NCI-H1092 (cell line): ENCODE measurements around the gene CACFD1.

Source experiments
- DNase-seq: peaks from one replicate; lab custom pipeline; 2025; lab: John Stamatoyannopoulos, UW

Gene CACFD1

DNA sequence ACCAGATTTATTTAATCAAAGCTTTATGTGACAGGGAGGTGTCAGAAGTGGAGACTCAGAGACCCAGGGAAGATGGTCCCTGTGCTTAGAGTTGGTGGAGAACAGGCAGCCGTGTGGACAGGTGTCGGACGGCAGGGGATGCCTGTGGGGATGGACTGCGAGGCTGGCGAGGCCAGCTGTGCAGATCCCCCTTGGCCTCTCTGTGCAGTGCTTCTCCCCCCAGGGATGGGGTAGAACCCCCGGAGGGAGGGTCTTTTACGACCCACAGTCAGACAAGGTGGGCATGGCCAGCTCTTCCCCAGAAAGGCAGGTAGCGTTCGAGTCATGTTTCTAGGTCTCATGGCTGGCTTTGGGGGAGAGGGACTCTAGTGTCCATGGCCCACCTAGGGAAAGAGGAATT lies 23.8 kb downstream of the CACFD1 start:
- DNase-seq, result no peak

DNA sequence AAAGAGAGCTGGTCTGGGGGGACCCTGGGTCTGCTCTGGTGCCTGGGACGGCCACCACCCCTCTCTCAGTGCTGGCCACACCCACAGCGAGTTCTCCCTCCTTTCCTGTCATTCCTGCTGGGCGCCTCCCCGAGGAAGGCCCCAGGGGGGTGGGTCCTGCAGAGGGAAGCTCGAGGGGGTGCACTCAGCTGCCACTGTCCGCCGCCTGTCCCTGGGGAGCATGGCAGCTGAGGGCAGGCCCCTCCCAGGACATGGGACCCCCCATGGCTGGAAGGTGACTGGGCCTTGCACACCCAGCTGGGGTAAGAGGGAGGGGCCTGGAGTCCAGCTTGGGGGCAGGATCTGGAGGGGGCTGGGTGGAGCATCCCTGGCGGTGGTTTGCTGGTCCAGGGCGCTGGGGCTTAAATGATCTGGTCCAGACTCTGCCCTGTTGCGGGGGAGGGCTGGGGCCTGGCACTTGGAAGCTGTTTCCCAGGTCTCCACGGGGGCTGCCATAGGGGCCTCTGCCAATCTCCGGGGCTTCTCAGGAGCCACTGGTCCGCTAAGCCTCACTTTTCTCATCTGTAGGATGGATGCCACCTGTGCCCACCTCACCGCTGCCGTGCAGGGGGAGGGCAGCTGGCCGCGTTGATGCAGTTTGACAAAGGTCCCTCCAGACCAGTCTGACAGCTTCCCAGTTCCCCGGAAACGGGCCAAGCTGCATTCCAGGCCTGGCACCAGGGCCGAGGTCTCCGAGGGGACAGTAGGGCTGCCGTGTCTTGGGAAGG lies 25.1 kb downstream of the CACFD1 start:
- DNase-seq, result no peak

DNA sequence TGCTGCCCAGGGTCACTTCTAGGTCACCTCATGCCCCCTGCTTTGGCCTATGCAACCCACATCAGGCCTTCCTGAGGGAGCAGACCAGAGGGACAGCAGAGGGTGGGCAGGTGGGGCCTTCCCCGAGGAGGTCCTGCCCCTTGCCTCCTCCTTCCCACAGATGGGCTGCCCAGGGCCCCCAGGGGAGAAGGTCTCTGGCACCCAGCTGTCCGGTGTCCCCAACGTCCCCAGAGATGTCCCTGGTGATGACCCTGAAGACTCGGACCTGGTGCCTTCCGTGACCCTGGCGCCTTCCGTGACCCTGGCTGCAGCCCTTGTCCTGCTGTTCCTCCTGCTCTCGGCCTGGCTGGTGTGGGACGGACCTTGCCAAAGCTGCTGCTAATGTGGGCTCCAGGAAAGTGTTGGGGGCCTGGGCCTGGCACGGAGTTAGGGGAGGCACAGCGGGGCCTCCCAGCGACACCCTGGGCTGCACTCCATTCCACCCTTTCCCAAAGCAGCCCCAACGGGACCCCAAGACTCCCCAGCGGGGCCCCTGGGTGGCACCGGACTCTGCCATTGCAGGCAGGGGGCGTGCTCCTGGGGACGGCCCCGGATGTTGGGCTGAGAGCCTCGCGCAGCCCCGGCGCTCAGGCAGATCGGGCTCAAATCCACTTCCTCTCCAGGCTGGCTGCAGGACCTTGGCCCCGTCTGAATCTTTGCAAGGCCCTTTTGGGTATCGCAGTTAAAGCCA lies 25.9 kb downstream of the CACFD1 start:
- DNase-seq, result no peak

DNA sequence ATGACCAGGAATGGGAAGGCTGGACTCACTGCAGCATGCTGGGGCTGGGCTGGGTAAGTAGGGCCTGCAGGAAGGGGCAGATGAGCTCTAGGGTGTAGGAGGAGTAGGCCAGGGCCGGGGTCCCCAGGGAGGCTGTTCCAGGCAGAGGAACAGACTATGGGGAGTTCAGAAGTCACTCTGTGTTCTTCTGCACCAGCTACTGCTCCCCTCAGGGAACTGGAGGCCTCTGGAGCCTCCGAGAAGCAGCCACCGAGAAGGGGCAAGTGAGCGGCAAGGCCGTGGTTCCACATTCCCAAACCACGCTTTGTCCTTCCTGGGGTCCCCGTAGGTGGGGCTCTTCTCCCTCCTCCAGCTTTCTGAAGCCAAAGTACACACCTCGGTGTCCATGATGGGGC lies 27.6 kb downstream of the CACFD1 start:
- no peak for DNase-seq

DNA sequence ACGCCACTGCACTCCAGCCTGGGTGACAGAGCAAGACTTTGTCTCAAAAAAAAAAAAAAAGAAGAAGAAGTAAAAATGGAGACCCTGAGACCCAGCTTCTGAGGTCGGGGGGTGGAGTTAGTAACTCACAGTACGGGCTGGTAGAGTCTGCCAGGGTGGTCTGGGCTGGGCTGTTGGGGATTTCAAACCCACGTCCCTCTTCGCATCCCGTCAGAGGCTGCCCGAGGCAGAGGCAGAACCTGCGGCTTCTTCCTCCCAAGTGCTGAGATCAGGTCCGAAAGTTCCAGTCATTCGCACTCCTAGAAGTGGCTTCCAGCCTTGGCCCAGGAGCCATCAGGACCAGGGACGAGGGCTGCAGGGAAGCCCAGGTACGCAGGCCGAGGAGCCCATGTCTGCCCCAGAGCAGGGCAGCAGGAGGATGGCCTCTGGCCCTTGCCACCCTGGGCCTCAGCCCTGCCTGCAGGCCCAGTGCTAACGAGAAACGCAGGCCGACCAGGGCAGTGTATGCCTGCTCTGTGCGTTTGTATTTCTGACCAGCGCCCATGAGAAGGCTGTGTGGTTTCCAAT lies 29.0 kb downstream of the CACFD1 start:
- no peak for DNase-seq

DNA sequence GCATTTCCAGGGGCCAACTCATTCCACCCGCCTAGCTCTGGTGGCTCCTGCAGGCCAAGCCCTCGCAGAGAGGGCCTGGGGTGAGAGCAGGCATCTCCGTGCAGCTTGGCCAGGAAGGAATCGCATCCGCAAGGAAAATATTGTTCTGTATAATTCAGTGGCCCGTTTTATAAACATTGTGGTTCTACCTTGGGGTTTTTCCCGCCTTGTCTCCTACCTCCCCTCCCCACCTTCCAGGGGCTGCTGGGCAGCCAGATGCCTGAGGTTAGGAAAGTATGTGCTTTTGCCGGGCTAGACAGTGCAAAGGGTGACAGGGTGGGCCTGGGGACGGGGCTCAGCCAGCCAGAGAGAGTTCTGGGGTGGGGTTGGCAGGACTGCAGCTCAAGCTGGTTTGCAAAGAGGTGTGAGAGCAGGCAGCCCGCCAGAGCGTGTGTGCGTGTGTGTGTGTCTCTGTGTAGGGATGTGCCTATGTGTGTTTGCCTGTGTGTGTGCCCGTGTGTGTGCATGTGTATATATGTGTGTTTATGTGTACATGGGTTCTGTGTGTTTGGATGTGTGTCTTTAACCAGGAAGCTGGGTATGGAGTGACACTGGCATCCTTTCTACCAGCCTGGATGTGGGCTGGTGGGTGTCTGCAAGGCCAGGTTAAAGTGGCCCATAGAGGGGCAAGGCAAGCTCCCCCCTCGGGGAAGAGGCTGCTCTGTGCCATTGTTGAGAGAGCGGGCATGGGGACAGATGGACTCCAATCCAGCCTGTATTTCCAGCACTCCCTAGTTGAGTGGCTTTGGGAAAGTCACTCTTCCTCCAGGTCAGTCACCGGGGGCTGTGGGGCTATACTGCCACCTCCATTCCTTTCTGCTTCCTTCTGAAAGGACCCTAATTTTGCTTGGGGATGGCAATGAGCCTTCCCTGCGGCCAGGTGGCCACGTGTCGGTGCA lies 29.7 kb downstream of the CACFD1 start:
- no peak for DNase-seq

DNA sequence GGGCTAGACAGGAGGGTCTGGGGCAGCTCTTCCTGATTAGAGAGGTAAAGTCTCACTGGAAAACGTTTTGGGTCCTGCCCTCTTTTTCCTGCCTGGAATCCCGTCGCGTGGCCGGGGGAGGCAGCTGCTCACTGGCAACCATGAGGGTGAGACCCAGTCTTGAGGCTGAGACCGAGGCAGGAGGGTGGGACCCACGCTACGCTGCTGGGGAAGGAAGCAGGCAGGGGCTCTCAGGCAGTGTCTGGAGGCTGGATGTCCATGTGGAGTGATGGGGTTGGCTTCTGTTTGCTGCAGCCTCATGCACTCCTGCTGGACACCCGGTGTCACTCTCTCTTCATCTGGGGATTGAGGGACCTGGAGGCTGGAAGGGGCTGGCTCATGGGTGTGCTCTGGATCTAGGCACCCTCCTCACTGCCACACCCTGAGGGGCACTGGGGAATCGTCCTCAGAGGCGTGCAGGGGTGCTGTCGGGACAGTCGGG lies 30.5 kb downstream of the CACFD1 start:
- no peak for DNase-seq

DNA sequence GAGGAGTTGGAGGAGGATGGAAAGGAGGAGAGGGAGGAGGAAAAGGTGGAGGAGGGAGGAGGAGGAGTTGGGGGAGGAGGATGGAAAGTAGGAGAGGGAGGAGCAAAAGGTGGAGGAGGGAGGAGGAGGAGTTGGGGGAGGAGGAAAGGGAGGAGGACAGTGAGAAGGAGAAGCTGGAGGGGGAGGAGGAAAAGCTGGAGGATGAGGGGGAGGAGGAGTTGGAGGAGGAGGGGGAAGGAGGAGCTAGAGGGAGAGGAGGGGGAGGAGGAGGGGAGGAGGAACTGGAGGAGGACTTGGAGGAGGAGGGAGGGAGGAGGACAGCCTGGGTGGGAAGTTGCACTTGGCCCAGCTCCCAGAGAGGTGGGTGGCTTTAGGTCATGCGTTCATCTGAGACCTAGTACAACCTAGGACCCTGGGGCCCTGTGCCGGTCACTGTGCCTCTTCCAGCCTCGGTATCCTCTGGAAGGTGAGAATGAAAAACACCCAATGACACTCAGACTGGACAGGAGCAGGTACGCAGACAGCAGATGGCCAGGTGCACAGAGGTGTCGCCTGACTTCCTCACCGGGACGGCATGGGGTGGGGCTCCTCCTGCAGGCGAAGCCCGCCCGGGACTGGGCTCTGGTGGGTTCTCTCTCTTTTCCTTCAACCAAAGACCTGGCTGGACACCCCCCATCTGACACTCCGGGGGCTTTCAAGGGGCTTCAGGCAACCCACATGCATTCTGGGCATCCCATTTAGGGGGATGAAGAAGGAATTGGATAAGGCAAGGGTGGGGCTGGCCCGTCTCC lies 31.3 kb downstream of the CACFD1 start:
- no peak for DNase-seq

DNA sequence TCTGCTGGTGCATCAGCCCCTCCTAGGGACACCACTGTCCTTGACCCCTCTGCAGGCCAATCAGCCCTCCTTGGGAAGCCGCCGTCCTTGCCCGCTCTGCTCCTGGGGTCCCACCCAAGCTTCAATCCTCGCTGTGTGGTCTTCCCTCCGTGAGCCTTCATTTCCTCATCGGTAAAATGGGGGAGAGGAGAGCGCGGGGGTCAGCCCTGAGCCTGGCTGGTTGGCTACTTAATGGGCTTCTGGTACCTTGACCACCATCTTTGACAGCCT lies 31.8 kb downstream of the CACFD1 start:
- no peak for DNase-seq

DNA sequence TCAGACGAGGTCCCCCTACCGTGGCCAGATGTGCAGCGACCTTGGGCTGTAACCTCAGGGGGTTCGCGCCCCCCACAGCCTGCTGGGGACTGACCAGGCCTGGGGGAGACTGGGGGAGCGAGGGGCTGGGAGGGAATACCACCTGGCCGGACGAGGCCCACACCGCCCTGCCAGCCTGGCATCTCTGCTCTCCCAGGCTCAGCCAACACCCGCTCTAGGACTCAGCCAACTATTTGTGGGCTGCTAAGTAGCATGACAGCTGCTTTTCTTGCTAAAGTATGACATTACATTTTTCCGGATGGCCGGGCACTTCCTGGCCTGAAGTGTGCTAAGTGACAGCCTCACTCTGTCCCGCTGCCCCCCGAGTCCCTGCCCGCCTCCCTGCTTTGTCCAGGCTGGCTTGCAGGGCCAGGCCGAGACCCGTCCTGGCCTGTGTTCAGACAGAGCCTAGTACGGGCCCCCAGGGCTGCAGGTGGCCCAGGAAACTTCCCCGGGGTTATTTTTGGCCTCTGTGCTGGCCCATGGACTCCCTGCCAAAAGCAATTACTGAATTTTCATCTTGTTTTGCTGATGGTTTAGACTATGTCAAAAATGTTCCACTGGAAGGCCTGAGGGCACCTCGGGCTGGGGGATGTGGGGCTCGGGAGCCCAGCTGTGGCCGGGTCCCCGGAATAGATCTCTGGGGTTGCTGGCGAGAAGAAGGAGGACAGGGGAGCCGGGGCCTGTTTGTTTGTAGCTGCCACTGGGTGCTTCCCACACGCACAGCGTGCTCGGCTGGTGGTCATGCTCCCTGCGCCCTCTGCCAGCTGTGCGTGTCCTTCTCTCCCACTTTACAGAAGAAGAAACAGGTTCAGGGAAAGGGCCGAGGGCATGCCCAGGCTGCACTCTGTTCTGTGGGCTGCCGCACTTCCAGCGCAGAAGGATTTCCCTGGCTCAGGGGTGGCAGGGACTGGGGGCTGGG lies 32.6 kb downstream of the CACFD1 start:
- no peak for DNase-seq

DNA sequence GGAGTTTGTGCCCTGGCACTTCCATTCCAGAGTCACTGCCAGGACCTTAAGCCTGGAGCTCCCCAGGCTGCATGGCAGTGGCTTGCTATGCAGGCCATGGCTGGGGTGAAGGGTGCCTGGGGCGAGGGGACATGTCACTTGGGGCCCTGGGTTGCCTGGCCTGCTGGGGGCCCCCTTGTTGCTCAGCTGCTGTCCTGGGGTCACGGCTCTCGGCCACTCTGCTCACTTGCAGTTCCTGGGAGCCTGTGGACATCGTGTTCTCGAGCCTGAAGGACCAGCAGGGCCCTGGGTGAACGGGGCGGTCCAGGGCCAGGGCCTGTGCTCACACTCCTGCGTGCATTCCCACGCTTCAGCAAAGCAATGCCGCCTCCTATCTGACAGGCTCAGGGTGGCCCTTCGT lies 33.6 kb downstream of the CACFD1 start:
- no peak for DNase-seq

DNA sequence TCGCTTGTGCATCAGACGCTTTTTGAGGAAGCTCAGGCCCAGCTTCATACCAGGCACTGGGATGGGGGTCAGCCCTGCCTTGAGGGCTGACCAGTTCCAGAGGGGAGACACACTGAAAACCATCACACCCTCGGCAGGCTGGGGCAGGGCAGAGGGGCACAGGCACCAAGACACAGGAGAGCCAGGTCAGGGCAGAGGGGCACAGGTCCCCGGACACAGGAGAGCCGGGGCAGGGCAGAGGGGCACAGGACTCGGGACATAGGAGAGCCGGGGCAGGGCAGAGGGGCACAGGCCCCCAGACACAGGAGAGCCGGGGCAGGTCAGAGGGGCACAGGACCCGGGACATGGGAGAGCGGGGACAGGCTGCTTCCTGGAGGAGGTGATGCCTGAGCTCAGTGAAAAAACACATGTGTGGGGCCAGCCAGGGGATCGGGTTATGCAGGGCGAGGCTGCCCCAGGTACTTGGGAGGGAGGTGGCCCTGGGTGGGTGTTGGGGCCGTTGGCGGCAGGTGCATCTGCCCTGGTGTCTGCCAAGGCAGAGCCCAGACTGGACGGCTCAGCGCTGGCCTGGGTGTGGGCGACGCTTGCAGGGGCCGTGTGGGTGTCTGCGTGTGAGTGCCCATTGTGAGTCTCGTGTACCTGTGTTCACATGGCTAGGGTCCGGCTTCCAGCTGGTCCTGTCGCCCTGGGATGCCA lies 34.2 kb downstream of the CACFD1 start:
- no peak for DNase-seq

DNA sequence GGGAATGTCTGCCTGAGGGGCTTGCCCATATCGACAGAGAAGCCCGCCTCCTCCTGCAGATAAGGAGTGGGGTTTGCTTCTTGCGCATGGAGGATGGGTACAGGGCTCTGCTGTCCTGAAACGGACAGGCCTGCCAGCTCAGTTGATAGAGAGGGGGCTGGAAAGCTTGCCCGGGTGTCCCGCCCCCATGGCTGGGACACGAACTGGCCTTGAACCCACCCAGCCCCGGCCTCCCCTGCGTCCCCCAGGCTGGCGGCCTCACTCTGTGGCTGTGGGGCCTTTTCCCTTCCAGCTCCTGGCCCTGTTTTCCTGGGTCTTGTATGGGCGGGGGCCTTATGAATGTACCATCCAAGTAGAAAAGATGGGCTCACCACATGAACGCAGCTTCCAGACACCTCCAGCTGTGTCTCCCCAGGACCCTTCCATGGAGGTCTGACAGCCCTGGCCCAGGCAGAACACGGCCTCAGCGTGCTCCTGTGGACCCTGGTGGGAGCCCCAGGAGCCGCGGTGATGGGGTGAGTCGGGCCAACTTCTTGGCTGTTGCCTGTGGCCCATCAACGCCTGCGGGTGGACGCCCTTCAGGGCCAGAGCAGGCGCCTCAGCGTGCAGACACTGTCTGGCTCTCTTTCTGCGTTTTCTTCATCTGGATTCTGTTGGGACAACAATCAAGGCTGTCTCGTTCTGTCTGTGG lies 35.0 kb downstream of the CACFD1 start:
- DNase-seq, result no peak

DNA sequence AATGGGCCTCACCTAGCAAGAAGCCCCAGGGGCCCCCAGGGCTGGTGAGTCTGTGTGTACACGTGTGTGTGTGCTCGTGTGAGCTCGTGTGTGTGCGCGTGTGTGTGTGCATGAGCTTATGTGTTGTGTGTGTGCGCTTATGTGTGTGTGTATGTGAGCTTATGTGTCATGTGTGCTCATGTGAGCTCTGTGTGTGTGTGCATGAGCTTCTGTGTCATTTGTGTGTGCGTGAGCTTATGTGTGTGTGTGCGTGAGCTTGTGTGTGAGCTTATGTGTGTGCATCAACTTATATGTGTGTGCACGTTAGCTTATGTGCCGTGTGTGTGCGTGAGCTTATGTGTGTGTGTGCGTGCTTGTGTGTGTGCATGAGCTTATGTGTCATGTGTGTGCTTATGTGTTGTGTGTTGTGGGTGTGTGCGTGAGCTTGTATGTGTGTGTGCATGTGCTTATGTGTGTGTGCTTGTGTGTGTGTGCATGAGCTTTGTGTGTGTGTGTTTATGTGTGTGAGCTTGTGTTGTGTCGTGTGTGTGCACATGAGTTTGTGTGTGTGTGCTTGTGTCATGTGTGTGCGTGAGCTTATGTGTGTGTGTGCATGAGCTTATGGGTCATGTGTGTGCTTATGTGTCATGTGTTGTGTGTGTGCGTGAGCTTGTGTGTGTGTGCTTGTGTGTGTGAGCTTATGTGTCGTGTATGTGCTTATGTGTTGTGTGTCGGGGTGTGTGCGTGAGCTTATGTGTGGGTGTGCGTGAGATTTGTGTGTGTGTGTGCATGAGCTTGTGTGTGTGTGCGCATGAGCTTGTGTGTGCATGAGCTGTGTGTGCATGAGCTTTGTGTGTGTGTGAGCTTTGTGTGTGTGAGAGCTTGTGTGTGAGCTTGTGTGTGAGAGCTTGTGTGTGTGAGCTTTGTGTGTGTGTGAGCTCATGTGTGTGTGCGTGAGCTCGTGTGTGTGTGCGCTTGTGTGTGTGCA lies 35.8 kb downstream of the CACFD1 start:
- DNase-seq, result no peak

DNA sequence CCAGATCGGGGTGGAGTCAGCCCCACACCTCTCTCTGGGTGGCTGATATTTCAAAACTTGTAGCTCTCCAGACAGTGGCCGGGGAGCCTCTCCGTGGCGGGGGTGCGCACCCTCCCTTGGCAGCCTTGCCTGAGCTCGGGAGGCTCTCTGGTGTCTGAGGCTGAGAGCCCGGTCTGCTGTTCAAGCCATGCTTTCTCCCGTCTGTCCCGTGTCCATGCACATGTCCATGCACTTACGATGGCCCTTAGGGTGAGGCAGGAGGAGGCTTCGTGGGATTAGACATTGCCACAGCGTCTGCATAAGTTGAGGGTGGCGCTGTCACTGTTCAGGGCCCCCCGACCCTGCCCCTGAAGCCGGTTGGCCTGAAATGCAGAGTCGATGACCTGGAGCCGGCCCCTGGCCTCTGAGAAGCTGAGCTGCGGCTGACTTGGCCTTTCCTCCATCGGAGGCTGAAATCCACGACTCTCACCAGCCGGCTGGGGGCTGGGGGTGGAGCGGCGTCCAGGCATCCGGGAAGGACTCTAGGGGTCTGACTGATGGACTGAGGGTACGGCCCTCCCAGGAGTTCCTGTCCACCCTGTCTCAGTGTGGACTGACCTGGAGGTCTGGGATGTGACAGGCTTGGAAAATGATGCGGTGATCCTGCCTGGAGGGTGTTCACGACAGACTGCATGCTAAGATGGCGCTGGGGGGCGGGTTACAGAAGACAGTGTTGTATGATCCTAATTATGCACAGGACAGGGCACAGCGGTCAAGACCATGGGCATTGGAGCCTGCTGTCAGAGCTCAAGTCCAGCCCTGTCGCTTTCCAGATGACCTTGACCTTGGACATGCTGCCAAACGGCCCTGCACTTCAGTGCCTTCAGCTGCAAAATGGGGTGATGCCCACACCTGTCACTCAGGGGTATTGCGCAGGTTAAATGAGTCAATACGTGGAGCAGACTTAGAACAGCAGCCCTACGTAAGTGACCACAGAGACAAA lies 37.4 kb downstream of the CACFD1 start:
- DNase-seq, result no peak

DNA sequence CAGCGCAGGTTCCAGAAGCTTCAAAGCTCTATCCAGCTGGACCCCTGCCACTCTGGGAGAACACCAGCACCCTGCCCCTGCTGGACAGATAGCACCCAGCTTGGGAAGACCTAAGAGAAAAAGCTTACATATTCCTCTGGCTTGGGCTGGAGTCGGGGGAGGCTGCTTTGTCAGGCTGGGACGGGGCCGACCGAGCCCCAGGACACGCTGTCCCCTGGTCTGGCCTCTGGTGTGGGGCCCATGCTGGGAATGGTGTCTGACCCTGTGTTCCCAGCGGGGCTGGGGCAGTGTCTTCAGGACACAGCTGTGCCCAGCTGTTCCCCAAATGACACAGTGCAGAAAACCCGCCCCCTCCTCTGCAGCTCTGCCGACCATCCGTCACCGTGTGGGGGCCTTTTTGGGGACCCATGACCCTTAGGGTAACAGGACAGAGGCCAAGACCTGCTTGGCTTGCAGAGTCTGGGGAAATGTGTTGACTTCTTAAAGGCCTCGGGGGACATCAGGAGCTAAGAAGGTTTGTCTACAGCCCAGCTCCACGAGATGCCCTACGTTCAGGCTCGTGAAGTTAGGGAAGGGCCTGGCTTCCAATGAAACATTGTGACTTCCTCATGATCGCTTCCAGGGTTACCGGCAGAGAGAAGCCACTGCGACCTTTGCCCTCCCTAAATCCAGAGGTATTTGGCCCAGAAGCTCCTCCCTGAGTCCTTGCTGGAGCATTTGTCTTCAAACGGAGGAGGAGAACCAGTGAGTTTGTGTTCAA lies 39.5 kb downstream of the CACFD1 start:
- no peak for DNase-seq
